ENCODE data around the gene DTNA. TPM values are rescaled to one million over a fixed set of nuclear protein-coding genes. Genes with fewer than 3 reads are reported as not detected.
"Not testable (repeated sequence)": the region's sequence is repeated elsewhere in the genome, so short reads cannot be mapped to it uniquely, and the experiment has no call there.

The DTNA gene
- total and polyA plus RNA-seq, 9 donors, result 58.1 to 84.2 (median 71.5) TPM

DNA sequence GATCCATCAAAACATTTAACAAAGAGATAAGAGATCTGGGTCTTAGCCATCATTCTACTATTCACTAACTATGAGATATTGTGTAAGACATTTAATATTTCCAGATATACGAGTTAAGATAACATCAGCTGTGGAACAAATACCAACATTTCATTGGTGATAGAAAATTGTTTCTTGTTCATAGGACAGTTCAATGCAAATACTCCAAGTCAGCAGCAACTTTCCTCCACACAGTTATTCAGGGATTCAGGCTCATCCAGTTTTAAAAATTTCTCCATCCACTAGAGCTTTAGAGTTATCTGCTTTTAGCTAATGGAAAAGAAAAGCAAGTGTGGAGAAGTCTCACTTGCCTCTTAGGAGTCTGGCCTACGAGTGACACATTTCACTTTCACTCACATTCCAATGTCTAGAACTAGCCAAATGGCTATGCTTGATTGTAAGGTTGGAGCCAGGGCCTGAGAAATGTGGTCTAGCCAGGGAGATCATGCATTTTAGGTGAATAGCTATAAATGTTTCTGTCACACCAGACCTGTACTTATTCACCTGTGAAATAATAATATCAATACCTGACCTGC, 211.8 kb downstream of the DTNA start:
- no CpG with 5 or more reads among the region's 2 CpGs for WGBS (ENCODE audit: insufficient coverage)
- H3K4me3 ChIP-seq (ENCODE audit: low read length), result no peak overlapping the region
- no peaks in the 10 kb centered on the region for H3K27me3 ChIP-seq (ENCODE audit: control insufficient read depth, insufficient read depth, low read length)
- H3K9me3 ChIP-seq (replicated peaks; ENCODE audit: control insufficient read depth, low read depth, low read length), result no peaks in the 10 kb centered on the region
- no peaks in the 10 kb centered on the region for H3K4me1 ChIP-seq (ENCODE audit: control insufficient read depth, insufficient read depth, low read length)
- no peak overlapping the region for H3K27ac ChIP-seq (ENCODE audit: low read length)
- no peaks in the 10 kb centered on the region for H3K36me3 ChIP-seq (ENCODE audit: control insufficient read depth, insufficient read depth, low read length)
- DNase-seq, result no peak

DNA sequence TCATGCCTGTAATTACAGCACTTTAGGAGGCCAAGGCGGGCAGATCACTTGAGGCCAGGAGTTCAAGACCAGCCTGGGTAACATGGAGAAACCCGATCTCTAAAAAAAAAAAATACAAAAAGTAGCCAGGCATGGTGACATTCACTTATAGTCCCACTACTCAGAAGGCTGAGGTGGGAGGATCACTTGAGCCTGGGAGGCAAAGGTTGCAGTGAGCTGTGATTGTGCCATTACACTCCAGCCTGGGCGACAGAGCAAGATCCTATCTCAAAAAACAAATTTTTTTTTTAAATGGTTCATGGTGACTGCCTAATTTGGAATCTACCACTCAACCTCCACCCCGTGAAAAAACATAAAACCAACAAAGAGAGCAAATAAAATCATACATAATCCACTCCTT, 212.5 kb downstream of the DTNA start:
- DNase-seq; H3K4me3 ChIP-seq (ENCODE audit: low read length); H3K27me3 ChIP-seq (ENCODE audit: control insufficient read depth, insufficient read depth, low read length); H3K9me3 ChIP-seq (replicated peaks; ENCODE audit: control insufficient read depth, low read depth, low read length); H3K36me3 ChIP-seq (ENCODE audit: control insufficient read depth, insufficient read depth, low read length); H3K27ac ChIP-seq (ENCODE audit: low read length); H3K4me1 ChIP-seq (ENCODE audit: control insufficient read depth, insufficient read depth, low read length): not testable (repeated sequence)
- no CpG with 5 or more reads among the region's 4 CpGs for WGBS (ENCODE audit: insufficient coverage)

DNA sequence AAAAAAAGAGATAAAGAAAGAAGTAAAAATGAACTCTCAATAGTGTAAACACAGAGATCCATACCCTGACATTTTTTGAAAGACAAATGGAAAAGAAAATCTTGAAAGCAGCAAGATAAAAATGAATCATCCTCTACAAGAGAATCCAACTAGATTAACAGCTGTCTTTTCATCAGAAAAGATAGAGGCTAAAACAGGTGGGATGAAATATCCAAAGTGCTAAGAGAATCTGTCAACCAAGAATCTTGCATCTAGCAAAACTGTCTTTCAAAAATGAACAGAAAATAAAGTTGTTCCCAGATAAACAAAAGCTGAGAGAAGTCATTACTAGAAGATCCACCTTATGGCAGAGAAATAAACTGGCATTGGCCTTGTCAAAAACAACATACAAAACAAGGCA, 213.8 kb downstream of the DTNA start:
- Histone ChIP-seq H3K4me1 (ENCODE audit: control insufficient read depth, insufficient read depth, low read length) (no peaks in the 10 kb centered on the region), H3K36me3 (ENCODE audit: control insufficient read depth, insufficient read depth, low read length) (no peaks in the 10 kb centered on the region), H3K4me3 (ENCODE audit: low read length) (no peak overlapping the region), H3K27me3 (ENCODE audit: control insufficient read depth, insufficient read depth, low read length) (no peaks in the 10 kb centered on the region), H3K9me3 (replicated peaks; ENCODE audit: control insufficient read depth, low read depth, low read length) (no peaks in the 10 kb centered on the region), H3K27ac (ENCODE audit: low read length) (no peak overlapping the region)
- no peak for DNase-seq

DNA sequence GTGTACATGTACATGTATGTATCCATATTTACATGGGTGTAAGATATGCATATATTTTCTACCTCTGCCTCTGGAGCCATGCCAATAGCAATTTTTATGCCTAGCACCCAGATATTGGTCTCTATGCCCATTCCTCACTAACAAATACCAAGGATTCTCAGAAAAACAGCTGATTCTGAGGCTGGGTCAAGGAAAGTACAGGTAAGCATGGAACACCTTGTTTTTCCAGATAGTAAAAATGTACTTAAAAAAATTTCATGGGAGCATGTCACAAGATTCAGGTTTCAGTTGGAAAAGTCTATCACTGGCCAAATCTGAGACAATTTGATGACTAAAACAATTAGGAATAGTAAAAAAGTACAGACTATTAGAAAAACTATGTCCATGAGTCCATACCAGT, 216.6 kb downstream of the DTNA start:
- DNase-seq, result no peak
- Histone ChIP-seq H3K36me3 (ENCODE audit: control insufficient read depth, insufficient read depth, low read length) (no peaks in the 10 kb centered on the region), H3K4me1 (ENCODE audit: control insufficient read depth, insufficient read depth, low read length) (no peaks in the 10 kb centered on the region), H3K9me3 (replicated peaks; ENCODE audit: control insufficient read depth, low read depth, low read length) (no peaks in the 10 kb centered on the region), H3K27ac (ENCODE audit: low read length) (no peak overlapping the region), H3K4me3 (ENCODE audit: low read length) (no peak overlapping the region), H3K27me3 (ENCODE audit: control insufficient read depth, insufficient read depth, low read length) (no peaks in the 10 kb centered on the region)

DNA sequence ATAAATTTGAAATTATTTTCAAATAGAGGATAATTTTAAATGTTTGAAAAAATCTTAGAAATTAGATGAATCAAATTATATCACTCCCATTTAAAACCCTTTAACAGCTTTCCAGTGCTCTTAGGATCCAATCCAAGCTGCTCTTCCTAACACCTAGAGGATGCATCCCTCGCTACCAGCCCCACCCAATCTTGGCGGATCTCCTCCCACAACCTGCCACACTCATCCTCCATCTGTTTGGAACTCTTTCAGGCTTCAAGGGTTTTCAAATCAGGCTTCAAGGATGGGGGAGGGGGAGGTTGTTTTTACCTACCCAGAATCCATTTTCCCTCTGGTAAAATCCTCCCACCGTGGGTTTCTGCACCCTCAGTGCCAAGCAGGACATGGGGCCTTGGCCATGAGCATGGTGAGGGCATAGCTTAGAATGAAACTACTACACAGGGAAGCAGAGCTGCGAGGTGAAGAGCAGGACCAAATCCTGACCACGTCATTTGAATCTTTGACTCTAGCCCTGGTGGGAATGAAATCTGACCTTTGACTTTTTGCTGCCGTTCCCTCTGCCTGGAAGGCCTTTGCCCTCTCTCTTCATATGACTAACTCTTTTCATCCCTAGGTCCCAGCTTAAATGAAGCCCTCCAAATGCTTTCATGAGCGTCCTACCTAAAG, 218.1 kb downstream of the DTNA start:
- Histone ChIP-seq H3K4me3 (ENCODE audit: low read length) (no peak overlapping the region), H3K36me3 (ENCODE audit: control insufficient read depth, insufficient read depth, low read length) (no peaks in the 10 kb centered on the region), H3K27ac (ENCODE audit: low read length) (no peak overlapping the region), H3K9me3 (replicated peaks; ENCODE audit: control insufficient read depth, low read depth, low read length) (no peaks in the 10 kb centered on the region), H3K4me1 (ENCODE audit: control insufficient read depth, insufficient read depth, low read length) (no peaks in the 10 kb centered on the region), H3K27me3 (ENCODE audit: control insufficient read depth, insufficient read depth, low read length) (no peaks in the 10 kb centered on the region)
- DNase-seq, result no peak
- WGBS (ENCODE audit: insufficient coverage), result 66% methylated on average over 4 of the region's 7 CpGs

DNA sequence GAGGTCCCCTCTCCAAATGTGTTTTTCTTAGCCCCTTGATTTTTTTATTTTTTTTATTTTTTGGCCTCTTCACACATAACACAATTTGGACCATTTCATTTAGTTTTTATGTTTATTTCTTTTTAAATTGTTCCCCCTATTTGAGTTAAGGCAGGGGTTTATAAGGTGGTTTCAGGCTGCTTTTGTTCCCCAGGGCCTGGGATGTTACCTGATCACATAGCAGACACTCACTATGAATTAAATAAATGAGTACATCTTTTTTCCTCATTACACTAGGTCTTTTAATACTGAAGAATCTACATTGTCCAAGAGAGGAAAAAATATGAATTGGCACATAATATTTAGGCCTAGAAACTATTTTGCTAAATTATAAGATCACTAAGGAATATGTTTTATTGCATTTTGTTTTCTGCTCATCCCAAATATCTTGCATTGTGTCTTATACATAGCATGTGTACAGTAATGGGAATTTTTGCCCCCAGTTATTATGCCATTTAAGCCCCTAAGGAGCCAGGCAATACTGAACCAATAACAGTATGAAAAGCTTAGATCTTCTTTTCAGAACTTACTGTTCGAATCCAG, 218.7 kb downstream of the DTNA start:
- DNase-seq, result no peak
- WGBS (ENCODE audit: insufficient coverage), result 80% methylated on average over 1 of the region's 1 CpG
- Histone ChIP-seq H3K27me3 (ENCODE audit: control insufficient read depth, insufficient read depth, low read length) (no peaks in the 10 kb centered on the region), H3K9me3 (replicated peaks; ENCODE audit: control insufficient read depth, low read depth, low read length) (no peaks in the 10 kb centered on the region), H3K27ac (ENCODE audit: low read length) (no peak overlapping the region), H3K4me3 (ENCODE audit: low read length) (no peak overlapping the region), H3K4me1 (ENCODE audit: control insufficient read depth, insufficient read depth, low read length) (no peaks in the 10 kb centered on the region), H3K36me3 (ENCODE audit: control insufficient read depth, insufficient read depth, low read length) (no peaks in the 10 kb centered on the region)

DNA sequence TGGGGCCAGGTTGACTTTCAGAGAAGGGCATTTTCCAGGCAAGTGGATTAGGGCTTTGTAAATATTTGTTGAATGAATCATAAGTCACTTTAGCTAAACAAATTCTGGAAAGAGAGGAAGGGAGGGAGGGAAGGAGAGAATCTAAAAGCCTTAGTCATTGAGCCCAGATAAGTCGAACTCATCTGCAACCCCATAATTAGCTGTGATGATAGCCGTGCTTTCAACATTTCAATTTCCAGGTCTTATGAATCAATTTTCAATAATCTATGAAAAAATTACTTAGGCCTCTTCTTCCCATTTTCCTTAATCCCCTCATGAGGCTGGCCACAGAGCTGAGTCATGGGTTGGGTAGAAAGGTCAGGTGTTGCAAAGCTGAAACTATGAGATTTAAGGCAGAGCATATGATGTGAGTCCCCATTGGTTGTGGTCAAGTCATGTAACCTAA, 219.3 kb downstream of the DTNA start:
- H3K4me3 ChIP-seq (ENCODE audit: low read length), result no peak overlapping the region
- no peaks in the 10 kb centered on the region for H3K9me3 ChIP-seq (replicated peaks; ENCODE audit: control insufficient read depth, low read depth, low read length)
- no peaks in the 10 kb centered on the region for H3K36me3 ChIP-seq (ENCODE audit: control insufficient read depth, insufficient read depth, low read length)
- H3K27ac ChIP-seq (ENCODE audit: low read length), result no peak overlapping the region
- no CpG with 5 or more reads among the region's 2 CpGs for WGBS (ENCODE audit: insufficient coverage)
- no peaks in the 10 kb centered on the region for H3K4me1 ChIP-seq (ENCODE audit: control insufficient read depth, insufficient read depth, low read length)
- no peak for DNase-seq
- no peaks in the 10 kb centered on the region for H3K27me3 ChIP-seq (ENCODE audit: control insufficient read depth, insufficient read depth, low read length)

DNA sequence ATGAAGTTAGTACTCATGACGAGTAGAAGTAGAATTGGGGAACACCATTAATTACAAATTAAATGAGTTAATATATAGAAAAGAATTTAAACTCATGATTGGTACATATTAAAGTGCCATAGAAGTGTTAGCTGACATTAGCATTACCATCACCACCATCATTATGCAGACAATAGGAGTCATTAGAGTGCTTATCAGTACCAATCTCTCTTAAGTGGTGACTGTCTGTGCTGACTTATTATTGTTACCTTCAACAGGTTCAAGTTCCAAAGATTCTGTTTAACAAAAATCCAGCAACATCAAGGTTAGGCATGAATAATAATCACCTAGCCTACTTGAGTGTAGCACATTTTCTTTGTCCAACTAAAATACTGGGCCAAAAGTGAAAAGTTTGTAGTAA, 222.3 kb downstream of the DTNA start:
- Histone ChIP-seq H3K27me3 (ENCODE audit: control insufficient read depth, insufficient read depth, low read length) (no peaks in the 10 kb centered on the region), H3K4me1 (ENCODE audit: control insufficient read depth, insufficient read depth, low read length) (no peaks in the 10 kb centered on the region)
- WGBS (ENCODE audit: insufficient coverage), result no CpG with 5 or more reads among the region's 1 CpG

DNA sequence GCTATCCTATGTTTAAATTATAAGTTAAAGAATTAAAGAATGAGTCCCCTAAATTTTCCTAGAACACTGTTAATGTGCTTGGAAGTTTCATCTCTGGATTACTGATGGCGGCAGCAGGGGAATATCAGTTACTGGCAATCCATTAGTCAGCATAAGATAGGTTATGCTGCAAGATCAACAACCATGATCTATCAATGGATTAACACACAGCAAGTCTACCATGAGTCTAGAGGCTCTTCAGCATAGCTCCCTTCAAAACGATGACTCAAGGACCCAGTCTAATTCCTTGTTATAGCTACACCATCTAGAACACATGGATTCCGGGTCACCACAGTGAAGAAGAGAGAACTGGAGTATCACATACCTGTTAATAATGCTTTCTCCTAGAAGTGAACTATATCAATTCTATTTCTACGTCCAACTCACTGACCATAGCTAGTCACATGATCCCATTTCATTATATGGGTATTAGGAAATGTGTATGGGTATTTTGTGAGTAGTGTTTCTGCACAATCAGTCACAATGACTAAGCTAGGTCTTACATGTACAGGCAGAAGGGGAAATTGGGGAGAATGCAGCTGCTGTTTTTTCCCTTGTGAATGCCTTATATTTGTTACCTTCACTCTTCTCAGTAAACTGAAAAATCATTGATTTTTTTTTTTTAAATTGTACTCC, 222.8 kb downstream of the DTNA start:
- no peak overlapping the region for H3K4me3 ChIP-seq (ENCODE audit: low read length)
- WGBS (ENCODE audit: insufficient coverage), result 100% methylated on average over 1 of the region's 4 CpGs
- no peaks in the 10 kb centered on the region for H3K4me1 ChIP-seq (ENCODE audit: control insufficient read depth, insufficient read depth, low read length)
- H3K27me3 ChIP-seq (ENCODE audit: control insufficient read depth, insufficient read depth, low read length), result no peaks in the 10 kb centered on the region
- H3K36me3 ChIP-seq (ENCODE audit: control insufficient read depth, insufficient read depth, low read length), result no peaks in the 10 kb centered on the region
- H3K27ac ChIP-seq (ENCODE audit: low read length), result no peak overlapping the region
- no peak for DNase-seq
- H3K9me3 ChIP-seq (replicated peaks; ENCODE audit: control insufficient read depth, low read depth, low read length), result no peaks in the 10 kb centered on the region

More for the DNA sequence above, 222.3 kb downstream of the DTNA start:
- DNase-seq, result no peak
- Histone ChIP-seq H3K4me3 (ENCODE audit: low read length) (no peak overlapping the region), H3K27ac (ENCODE audit: low read length) (no peak overlapping the region), H3K9me3 (replicated peaks; ENCODE audit: control insufficient read depth, low read depth, low read length) (no peaks in the 10 kb centered on the region), H3K36me3 (ENCODE audit: control insufficient read depth, insufficient read depth, low read length) (no peaks in the 10 kb centered on the region)

DNA sequence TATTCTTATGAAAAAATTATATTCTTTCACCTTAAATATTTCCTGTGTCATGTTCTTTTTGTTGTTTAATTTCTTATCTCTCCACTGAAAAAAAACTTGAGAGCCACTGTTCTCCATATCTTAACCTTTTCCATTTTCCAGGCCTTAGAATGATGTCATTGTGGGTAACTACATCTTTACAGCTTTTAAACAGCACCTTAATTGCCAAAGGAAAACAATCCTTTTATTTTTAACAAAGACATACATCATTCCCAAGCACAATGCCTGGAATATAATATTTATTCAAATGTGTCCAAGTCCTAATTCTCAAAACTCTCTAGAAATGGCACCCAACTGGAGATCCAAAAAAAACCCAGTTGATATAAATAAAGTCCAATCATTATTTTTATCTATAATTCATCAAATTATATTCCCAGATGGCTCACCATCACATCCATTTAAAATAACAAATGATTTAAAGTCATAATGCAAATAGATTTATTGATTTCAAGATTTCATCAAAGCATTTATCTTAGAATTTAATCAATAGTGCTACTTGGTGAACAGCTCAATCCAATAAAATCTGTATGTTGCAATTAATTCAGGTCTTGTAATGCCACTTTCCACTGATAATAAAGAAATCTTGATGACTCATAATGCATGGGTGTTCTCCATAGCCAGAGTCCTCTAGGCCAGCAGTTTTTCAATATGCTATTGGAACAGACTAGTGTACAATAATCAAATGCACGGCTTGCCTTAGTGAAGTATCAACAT, 224.0 kb downstream of the DTNA start:
- H3K36me3 ChIP-seq (ENCODE audit: control insufficient read depth, insufficient read depth, low read length), result no peaks in the 10 kb centered on the region
- H3K4me1 ChIP-seq (ENCODE audit: control insufficient read depth, insufficient read depth, low read length), result no peaks in the 10 kb centered on the region
- no peak overlapping the region for H3K27ac ChIP-seq (ENCODE audit: low read length)
- no peak overlapping the region for H3K4me3 ChIP-seq (ENCODE audit: low read length)
- no peaks in the 10 kb centered on the region for H3K9me3 ChIP-seq (replicated peaks; ENCODE audit: control insufficient read depth, low read depth, low read length)
- DNase-seq, result no peak
- H3K27me3 ChIP-seq (ENCODE audit: control insufficient read depth, insufficient read depth, low read length), result no peaks in the 10 kb centered on the region
- no CpG with 5 or more reads among the region's 1 CpG for WGBS (ENCODE audit: insufficient coverage)

Data from muscle of leg (tissue), 11 donors.